NCI-H1694 treated with DMSO at 0.1 percent for 48 hours (cell line): ENCODE measurements around the gene POU6F2.

ENCODE experiments used
- DNase-seq: peaks from one replicate; lab custom pipeline; 2025; lab: John Stamatoyannopoulos, UW

POU6F2 gene

DNA sequence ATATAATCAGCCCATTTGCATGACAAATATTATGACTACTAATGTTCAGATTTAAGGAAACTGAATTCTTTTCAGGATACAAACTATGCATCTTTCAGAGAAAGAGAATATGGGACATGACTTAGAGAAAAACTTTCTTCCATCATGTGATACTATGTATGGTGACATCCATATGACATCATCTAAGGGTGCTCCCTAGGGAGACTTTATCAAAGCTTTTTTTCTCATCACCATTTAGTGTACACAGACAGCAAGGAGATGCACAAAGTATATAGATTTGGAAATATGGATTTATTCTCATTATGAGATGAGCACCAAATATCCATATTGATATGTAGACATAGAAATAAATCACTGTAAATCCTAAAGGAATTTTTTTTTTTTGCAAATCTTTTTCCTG, 424.3 kb downstream of the POU6F2 start:
- no peak for DNase-seq

- no peak for DNase-seq
These were observed 427.2 kb downstream of the POU6F2 start for GRCh38 chr7:39404907-39405306.

DNA sequence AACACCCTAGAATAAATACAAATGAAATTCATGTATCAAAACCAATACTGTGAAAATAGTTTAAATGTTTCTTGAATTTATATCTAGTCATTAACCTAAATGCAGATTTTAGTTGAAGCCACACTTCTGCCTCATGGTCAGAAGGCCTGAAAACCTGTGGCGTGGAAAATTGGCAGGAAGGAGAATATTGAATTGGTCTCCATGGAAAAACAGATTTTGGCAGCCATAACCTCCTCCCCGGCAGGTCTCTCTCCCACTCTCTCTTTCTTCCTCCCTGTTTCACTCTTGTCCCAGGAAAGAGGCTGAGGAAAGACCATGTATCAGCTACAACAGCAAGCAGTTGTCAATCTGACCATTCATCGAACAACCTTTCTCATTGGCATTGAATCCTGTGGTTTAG, 427.9 kb downstream of the POU6F2 start:
- no peak for DNase-seq

GRCh38 chr7:39406467-39406866, 428.8 kb downstream of the POU6F2 start:
- no peak for DNase-seq

DNA sequence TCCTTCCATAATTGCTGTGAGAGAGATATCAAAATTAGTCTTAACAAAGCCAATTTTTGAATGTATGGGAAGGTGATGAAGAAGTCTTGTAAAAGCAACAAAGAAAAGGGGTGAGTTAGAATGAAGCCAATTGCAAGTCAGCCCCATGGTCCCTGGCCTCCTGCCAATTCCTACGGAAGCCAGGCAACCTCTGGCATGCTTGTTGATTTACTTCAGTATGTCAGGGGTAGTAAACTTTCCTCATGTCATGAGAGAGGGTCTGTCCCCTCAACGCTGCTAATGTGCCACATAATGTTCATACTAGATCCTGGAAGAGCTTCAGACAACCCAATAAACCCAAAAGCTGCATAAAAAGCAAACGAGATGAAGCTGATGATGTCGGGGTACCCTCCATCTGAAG, 429.4 kb downstream of the POU6F2 start:
- DNase-seq = no peak

DNA sequence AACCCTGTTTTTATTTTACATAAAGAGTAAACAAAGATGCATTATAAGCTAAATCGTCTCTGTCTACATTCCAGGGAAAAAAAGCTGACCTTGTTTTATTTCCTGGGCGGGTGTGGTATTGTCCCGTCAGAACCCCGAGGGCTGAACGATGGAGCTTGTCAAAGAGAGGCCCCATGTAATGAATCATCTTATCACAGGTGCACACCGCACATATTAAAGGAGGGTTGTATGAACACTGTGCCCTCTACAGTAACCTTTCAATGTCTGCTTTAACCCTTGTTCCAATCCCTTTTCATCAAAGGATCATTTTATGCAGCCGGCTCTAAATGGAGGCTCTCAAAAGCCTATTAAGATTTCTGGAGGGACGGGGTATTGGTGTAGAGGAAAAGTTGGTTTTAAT, 430.0 kb downstream of the POU6F2 start:
- DNase-seq = no peak

DNA sequence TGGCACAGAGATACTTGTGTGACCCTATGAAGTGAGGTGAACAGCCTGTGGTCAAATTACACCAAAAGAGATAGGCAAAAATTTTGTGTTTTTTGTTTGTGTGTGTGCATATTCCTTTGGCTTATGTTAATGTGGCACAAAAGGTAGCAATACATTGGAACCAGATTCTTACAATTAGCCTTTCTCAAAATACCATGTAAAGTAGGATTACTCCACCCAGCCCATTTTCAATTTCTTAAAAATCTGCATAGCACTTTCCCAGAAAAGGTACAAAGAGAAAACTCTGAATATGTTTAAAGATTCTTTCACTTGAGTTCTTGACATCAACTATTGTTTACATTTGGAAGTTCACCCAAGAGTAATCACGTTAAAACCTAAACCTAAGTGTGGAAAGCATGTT, 431.2 kb downstream of the POU6F2 start:
- DNase-seq = no peak

DNA sequence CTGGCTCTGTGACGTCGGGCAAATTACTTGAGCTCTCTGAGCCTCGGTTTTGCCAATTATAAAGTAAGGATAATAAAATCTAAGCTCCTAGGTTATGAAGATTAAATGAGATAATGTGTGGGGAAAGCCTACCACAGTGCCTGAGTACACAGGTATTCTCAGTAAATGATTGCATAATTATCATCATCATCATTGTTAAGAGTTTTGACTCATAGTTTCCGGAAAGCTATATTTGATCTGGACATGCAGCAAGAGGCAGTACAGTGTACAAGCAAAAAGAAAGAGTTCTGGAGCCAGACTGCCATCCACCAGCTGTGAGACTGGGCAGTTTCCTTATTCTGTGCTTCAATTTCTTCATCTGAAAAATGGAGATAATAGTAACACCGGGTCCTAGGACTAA, 432.9 kb downstream of the POU6F2 start:
- DNase-seq = no peak

DNA sequence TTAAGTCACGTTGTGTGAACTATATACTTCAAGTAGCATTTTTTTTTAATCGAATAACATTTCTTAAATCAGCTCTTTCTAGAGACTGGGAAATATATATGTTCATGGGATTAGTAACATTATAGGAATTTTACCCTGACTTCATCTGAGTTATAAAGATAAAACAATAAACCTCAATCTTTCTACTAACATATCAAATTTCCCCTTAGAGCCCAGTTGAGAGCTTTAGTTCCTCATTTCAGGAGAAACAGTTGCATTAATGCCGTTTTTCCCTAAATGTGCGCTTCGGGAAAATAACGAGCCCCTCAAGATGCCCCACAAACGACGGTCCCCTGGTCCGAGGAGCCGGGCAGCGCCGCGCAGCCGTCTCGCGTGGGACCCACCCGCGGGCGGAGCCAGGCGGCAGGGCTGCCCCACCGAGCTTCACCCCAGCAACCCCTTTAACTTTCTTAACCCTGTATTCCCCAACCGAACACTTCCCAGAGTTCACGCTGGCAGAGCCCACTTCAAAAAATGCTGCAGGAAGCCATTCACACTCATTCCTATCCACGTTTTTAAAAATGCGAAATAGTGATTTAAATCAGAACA, 436.0 kb downstream of the POU6F2 start:
- no peak for DNase-seq

DNA sequence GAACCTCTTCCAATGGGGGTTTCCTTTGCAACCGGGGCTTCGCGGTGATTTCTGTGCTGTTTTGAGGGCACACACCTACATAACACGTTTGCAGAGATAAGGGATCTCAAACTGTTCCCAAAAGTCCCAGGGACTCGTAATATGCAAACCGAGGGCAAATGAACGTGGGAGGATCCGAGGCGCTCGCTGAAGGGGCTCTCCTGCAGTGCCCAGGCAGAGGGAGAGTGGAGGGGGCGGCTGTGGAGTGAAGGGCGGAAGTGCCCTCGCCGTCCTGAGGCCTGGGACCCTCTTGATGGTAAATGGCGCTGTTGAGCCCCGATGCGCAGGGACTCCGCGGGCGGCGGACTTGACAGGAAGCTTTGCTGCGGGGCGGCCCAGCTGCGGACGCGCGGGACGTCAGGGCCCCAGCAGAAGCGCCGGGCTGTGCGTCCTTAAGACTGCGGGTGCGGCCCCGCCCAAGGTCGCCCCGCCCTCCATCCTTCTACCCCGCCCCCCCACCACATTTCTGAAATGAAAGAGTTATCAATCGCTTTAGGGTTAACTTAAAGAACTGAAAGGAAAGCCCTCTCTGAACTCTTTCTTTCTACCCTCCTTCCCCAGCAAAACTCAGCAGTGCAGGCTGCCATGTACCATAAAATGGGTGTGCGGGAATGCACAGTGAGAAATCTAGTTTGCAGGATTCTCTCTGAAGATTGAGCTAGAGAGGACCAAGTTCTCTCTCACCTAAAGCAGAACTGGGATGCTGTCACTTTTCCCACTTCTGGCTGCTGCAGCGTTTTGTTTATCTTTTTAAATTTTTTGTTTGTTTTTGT, 436.7 kb downstream of the POU6F2 start:
- no peak for DNase-seq

DNA sequence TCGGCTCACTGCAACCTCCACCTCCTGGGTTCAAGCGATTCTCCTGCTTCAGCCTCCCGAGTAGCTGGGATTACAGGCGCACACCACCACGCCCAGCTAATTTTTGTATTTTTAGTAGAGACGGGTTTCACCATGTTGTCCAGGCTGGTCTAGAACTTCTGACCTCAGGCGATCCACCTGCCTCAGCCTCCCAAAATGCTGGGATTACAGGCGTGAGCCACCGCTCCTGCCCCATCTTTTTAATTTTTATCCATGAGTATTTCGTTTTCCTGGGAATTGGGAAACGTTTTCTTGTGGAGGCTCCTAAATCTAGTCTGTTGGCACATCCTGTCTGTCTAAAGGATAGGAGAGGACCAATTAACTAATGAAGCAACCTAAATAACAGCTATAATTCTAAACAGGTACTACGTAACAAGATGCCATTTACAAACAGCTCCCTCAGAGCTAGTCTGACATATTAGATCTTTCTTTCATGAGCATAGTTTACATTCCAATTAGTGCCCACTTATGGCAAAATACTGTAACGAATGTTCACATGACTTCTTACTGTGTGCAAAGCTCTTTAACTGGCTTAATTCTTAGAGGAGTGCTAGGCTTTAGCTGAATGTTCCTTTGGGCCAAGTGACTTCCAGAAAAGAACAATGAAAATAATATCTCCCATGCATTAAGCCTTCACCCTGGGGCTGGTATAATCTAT, 437.5 kb downstream of the POU6F2 start:
- DNase-seq = no peak

- no peak for DNase-seq
These were observed 439.2 kb downstream of the POU6F2 start for GRCh38 chr7:39416866-39417265.

GRCh38 chr7:39417642-39418041, 439.9 kb downstream of the POU6F2 start:
- no peak for DNase-seq

- DNase-seq = no peak
These were observed 443.5 kb downstream of the POU6F2 start for GRCh38 chr7:39421251-39421650.

DNA sequence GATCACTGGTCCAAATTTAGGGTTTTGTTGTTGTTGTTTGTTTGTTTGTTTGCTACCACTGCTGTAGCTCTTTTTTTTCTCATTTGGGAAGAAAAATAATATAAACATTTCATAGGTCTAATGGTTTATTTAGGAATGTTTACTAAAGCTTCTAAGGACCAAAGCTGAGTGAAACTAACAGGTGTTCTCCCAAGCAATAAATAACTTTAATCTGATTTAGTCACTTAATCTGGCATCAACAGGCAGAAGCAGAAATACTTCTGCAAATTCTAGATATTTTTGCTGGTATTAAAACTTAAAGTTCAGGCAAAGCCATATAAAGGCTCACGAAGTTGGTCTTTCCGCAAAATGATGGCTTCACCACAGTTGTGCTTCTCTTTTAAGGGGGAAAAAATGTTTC, 444.0 kb downstream of the POU6F2 start:
- DNase-seq = no peak

- no peak for DNase-seq
These were observed 450.5 kb downstream of the POU6F2 start for GRCh38 chr7:39428221-39428620.

GRCh38 chr7:39429421-39429820, 451.7 kb downstream of the POU6F2 start:
- DNase-seq = no peak

DNA sequence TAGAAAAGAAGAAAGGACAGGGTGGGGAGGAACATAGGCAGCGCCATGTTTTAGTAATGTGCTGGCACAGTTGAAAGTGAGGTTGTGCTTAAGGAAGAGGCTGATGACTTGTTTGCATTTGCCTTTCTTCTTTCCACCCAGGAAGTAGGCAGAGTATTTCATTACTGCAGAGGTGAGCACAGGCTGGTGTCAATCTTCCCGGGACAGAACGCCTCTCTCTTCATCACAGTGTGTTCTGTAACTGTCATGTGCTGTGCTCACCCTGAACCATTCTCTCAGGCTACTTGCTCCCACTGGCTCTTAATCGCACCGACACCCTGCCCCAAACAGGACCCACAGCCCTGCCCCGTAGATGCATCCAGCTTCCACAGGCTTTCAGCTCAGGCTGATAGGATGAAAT, 452.7 kb downstream of the POU6F2 start:
- no peak for DNase-seq

DNA sequence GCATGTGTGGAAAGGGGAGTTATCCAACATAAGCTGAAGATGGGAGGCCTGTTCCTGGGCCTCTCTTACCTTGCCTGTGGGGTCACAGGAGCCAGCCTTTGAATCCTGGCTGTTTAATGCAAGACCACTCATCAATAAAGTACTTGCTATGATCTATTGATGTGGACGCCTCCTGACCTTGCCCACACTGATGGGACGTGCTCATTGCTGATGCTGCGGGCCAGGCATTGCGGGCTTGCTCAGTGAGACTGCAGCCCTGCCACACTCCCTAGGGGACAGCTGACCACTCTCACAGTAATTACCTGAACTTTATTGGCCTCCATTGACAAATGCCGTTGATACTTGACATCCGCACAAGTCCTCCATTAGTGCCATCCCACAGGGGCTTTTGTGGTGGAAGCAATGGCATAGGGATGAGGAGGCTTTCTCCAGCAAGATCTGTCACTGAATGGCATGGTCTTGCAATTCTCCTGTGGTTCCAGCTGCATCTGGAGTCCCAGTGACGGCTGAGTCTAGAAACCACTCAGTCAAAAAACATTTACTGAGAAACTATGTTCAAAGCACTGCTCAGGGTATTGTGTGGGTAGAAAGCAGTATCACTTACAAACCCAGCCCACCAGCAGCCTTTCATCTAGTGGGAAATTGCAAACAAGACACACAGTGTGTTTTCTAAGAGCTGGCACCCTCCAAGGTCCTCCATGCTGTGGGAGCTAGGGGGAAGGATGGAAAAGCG, 453.4 kb downstream of the POU6F2 start:
- no peak for DNase-seq

- DNase-seq = no peak
These were observed 454.7 kb downstream of the POU6F2 start for GRCh38 chr7:39432368-39432767.

DNA sequence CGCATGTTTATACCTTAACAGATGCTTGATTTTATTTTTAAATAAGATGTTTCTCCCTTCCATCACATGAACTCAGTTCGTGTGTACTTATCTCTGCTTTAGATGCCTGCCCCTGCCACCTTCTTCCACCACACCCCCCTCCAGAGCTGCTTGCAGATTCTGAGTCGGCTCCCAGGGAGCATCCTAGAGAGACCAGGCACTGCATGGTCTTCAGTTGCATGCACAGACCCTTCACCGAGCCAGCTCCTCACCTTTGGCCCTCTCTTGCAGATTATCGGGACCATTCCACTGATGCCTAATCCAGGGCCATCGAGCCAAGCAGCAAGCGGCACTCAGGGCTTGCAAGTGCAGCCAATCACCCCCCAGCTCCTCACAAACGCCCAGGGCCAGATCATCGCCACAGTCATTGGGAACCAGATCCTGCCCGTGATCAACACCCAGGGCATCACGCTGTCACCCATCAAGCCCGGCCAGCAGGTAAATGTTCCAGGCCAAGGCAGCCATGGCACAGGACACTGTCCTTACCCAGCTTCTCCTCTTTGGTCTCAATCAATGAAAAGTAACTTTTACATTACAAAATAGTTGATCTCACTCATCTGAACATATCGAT, 455.2 kb downstream of the POU6F2 start:
- DNase-seq = no peak

DNA sequence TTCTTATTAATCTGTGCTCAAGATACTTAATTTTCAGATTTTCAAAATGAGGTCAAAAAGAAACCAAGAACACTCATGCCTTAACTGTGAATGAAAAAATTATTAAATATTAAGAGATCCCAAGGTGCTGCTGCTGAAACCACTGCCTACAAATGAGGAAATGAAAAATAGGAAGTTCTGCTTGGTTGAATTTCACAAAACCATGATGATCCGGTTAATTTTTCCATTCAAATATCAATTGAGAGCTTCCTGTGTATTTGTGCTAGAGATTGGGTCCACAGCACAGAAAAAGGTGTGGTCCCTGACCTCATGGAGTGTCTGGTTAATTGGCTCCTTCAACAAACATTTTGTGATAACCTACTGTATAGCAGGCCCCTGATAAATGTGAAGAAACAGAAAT, 455.8 kb downstream of the POU6F2 start:
- DNase-seq = no peak
